Ishikawa (cell line): Measurements from ENCODE around the gene GPBAR1.

Source experiments
- CEBPB ChIP-seq: IDR thresholded peaks from 2 replicates; pipeline ENCODE4 v1.6.1; 2012
- CREB1 ChIP-seq: IDR thresholded peaks from 2 replicates; pipeline ENCODE4 v1.6.1; 2012; ENCODE audit warnings: low read depth
- EP300 ChIP-seq: IDR thresholded peaks from 2 replicates; pipeline ENCODE4 v1.6.1; 2012; ENCODE audit warnings: borderline replicate concordance
- FOXM1 ChIP-seq: IDR thresholded peaks from 2 replicates; pipeline ENCODE4 v1.6.1; 2012; ENCODE audit warnings: low read depth, borderline replicate concordance
- NFIC ChIP-seq: IDR thresholded peaks from 2 replicates; pipeline ENCODE4 v1.6.1; 2012
- RAD21 ChIP-seq: IDR thresholded peaks from 2 replicates; pipeline ENCODE4 v1.6.1; 2012; ENCODE audit warnings: low read depth
- TAF1 ChIP-seq: IDR thresholded peaks from 2 replicates; pipeline ENCODE4 v1.6.1; 2012; ENCODE audit warnings: low read depth, mild to moderate bottlenecking
- YY1 ChIP-seq: IDR thresholded peaks from 2 replicates; pipeline ENCODE4 v1.6.1; 2012; ENCODE audit warnings: low read depth
- ZBTB7A ChIP-seq: IDR thresholded peaks from 2 replicates; pipeline ENCODE4 v1.6.1; 2012; ENCODE audit warnings: low read depth
- TF ChIP-seq, protein P1 (sequence below): IDR thresholded peaks from 2 replicates; pipeline ENCODE4 v1.6.1; 2012; ENCODE audit warnings: low read depth, mild to moderate bottlenecking
- TF ChIP-seq, protein P2 (sequence below): IDR thresholded peaks from 2 replicates; pipeline ENCODE4 v1.6.1; 2012
- TF ChIP-seq, protein P3 (sequence below): IDR thresholded peaks from 2 replicates; pipeline ENCODE4 v1.6.1; 2012

DNA sequence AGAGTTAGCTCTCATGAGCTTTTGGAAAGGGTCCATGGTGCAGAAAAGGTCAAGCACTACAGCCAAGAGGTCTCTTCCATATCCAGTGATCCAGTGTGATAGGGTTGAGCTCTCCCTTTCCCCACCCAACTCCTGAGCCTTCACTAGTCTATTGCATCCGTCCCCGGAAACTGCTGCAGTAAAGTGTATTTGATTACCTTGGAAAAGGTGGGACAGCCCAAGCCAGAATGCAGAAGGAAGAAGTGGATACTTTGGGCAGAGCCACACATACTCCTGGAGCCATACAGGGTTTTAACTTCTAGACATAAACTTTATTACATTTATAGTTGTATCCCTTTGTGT, 13.1 kb downstream of the GPBAR1 start:
- TF ChIP-seq NFIC (no peak), RAD21 (no peak), EP300 (no peak), CREB1 (no peak), CEBPB (no peak), TAF1 (no peak), YY1 (no peak), ZBTB7A (no peak), FOXM1 (no peak)
- TF ChIP-seq, protein P1, sequence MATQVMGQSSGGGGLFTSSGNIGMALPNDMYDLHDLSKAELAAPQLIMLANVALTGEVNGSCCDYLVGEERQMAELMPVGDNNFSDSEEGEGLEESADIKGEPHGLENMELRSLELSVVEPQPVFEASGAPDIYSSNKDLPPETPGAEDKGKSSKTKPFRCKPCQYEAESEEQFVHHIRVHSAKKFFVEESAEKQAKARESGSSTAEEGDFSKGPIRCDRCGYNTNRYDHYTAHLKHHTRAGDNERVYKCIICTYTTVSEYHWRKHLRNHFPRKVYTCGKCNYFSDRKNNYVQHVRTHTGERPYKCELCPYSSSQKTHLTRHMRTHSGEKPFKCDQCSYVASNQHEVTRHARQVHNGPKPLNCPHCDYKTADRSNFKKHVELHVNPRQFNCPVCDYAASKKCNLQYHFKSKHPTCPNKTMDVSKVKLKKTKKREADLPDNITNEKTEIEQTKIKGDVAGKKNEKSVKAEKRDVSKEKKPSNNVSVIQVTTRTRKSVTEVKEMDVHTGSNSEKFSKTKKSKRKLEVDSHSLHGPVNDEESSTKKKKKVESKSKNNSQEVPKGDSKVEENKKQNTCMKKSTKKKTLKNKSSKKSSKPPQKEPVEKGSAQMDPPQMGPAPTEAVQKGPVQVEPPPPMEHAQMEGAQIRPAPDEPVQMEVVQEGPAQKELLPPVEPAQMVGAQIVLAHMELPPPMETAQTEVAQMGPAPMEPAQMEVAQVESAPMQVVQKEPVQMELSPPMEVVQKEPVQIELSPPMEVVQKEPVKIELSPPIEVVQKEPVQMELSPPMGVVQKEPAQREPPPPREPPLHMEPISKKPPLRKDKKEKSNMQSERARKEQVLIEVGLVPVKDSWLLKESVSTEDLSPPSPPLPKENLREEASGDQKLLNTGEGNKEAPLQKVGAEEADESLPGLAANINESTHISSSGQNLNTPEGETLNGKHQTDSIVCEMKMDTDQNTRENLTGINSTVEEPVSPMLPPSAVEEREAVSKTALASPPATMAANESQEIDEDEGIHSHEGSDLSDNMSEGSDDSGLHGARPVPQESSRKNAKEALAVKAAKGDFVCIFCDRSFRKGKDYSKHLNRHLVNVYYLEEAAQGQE: no peak
- TF ChIP-seq, protein P2, sequence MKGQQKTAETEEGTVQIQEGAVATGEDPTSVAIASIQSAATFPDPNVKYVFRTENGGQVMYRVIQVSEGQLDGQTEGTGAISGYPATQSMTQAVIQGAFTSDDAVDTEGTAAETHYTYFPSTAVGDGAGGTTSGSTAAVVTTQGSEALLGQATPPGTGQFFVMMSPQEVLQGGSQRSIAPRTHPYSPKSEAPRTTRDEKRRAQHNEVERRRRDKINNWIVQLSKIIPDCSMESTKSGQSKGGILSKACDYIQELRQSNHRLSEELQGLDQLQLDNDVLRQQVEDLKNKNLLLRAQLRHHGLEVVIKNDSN: no peak
- TF ChIP-seq, protein P3, sequence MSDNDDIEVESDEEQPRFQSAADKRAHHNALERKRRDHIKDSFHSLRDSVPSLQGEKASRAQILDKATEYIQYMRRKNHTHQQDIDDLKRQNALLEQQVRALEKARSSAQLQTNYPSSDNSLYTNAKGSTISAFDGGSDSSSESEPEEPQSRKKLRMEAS: no peak
